Measurements from ENCODE around the gene GXYLT2.

The GXYLT2 gene

DNA sequence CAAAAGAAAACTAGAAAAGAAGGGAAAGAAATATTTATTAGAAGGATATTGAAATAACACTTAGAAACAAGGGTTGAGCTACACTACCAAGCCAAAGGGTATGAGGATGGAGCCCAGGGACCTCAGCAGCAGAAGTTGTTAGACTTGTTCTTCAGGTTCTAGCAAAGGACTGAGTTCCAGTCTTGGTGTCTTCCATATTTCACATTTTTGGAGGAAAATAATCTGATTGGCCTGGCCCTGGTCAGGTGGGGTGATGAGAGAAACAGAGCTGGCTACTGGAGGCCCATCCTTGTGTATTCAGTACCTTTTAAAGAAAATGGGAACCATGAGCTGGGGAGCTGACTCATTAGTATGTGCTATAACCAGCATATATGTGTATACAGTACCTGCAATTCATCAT lies 137.0 kb downstream of the GXYLT2 start:
- DNase-seq: no peak

GRCh38 chr3:73026111-73026759 lies 138.4 kb downstream of the GXYLT2 start:
- DNase-seq: no peak
